HCT116 (cell line): ENCODE results near the gene RAB36. TPM values are rescaled to one million over a fixed set of nuclear protein-coding genes. Genes with fewer than 3 reads are reported as not detected.

ENCODE experiments used
- ATAC-seq: fragments of 200-7000 bp; cut with Tn5 transposase; 2 replicates; pipeline ENCODE4 v1.9.1; 2020; ENCODE audit warnings: mild to moderate bottlenecking, moderate library complexity
- BruUV-seq: library from RNA; stranded (reverse); fragments of 400-500 nt; replicated peaks from 2 replicates; lab custom pipeline; 2021; lab: Mats Ljungman, UMichigan
- CTCF ChIA-PET: fragments of 300-600 bp; sonication (Branson Sonifier 250); formaldehyde crosslinking; loops from one replicate; lab custom pipeline; 2021; ENCODE audit warnings: antibody characterized with exemption; lab: Charles Lee
- POLR2A ChIA-PET: fragments of 300-600, 350-600 bp; sonication (Branson Sonifier 250); formaldehyde crosslinking; loops from one replicate; lab custom pipeline; 2021; ENCODE audit warnings: antibody characterized with exemption; lab: Charles Lee
- RAD21 ChIA-PET, 2 experiments: fragments of 300-600 bp; sonication (Branson Sonifier 250); formaldehyde crosslinking; loops; one replicate each; lab custom pipeline; 2023; ENCODE audit warnings: low total read pairs in 2 of 2; ENCODE audit not compliant: uncharacterized antibody in 2 of 2, unreplicated experiment in 2 of 2, low non-redundant PET in 1 of 2; lab: Charles Lee
- DNase-seq: peaks from one replicate; pipeline ENCODE4 v3.0.0-alpha.2; 2010; ENCODE audit warnings: low read depth, low spot score
- H2AFZ ChIP-seq: fragments of 200-600 bp; shearing (Covaris generic), sonication (generic); 2 replicates; pipeline ENCODE4 v1.6.1; 2017; ENCODE audit warnings: low read depth, mixed run types, mixed read lengths, antibody characterized with exemption, low read length; ENCODE audit not compliant: poor library complexity, severe bottlenecking
- H3K27ac ChIP-seq: 2 replicates; pipeline ENCODE4 v1.5.1; 2012; ENCODE audit warnings: low read depth, low read length
- H3K27me3 ChIP-seq: fragments of 200-600 bp; sonication (generic); 2 replicates; pipeline ENCODE4 v1.6.1; 2016; ENCODE audit warnings: mixed run types, low read length, mixed read lengths; ENCODE audit not compliant: insufficient read depth
- H3K36me3 ChIP-seq, 2 experiments: fragments of 200-500 bp in 1 of 2; fragments of 200-600 bp in 1 of 2; sonication (Bioruptor generic) in 1 of 2; sonication (generic) in 1 of 2; 2 replicates each; pipeline versions ENCODE4 v1.5.1 to v1.6.1; 2014 to 2016; ENCODE audit warnings: low read length in 2 of 2, inconsistent platforms in 1 of 2, mixed read lengths in 1 of 2, mixed run types in 1 of 2; ENCODE audit not compliant: insufficient read depth in 2 of 2, control insufficient read depth in 1 of 2
- H3K4me1 ChIP-seq, 2 experiments: fragments of 200-600 bp in 1 of 2; sonication (generic) in 1 of 2; 2 replicates each; pipeline versions ENCODE4 v1.5.1 to v1.6.1; 2012 to 2017; ENCODE audit warnings: low read length in 2 of 2, inconsistent platforms in 1 of 2, mild to moderate bottlenecking in 1 of 2, mixed read lengths in 1 of 2, mixed run types in 1 of 2, moderate library complexity in 1 of 2; ENCODE audit not compliant: insufficient read depth in 2 of 2, control insufficient read depth in 1 of 2
- H3K4me2 ChIP-seq: fragments of 200-600 bp; sonication (generic); 2 replicates; pipeline ENCODE4 v1.6.1; 2017; ENCODE audit warnings: mixed run types, low read length, mixed read lengths
- H3K4me3 ChIP-seq, 2 experiments: fragments of 200-600 bp in 1 of 2; sonication (generic) in 1 of 2; replicated peaks in 1 of 2; 2 replicates each; pipeline ENCODE4 v1.5.1; 2011 to 2016; ENCODE audit warnings: low read length in 2 of 2, control low read depth in 1 of 2, low read depth in 1 of 2, mild to moderate bottlenecking in 1 of 2, mixed read lengths in 1 of 2, mixed run types in 1 of 2
- H3K79me2 ChIP-seq: fragments of 200-600 bp; sonication (generic); 2 replicates; pipeline ENCODE4 v1.6.1; 2017; ENCODE audit warnings: mild to moderate bottlenecking, mixed run types, low read length, moderate library complexity, mixed read lengths; ENCODE audit not compliant: insufficient read depth
- H3K9ac ChIP-seq: fragments of 200-600 bp; sonication (generic); 2 replicates; pipeline ENCODE4 v1.6.1; 2016; ENCODE audit warnings: low read length, mixed read lengths
- H3K9me2 ChIP-seq: fragments of 200-600 bp; sonication (generic), shearing (Covaris generic); 2 replicates; pipeline ENCODE4 v1.6.1; 2017; ENCODE audit warnings: mixed run types, mild to moderate bottlenecking, moderate library complexity; ENCODE audit not compliant: insufficient read depth
- H3K9me3 ChIP-seq, 2 experiments: fragments of 200-500 bp in 1 of 2; fragments of 200-600 bp in 1 of 2; sonication (Bioruptor generic) in 1 of 2; sonication (generic) in 1 of 2; 2 replicates each; pipeline ENCODE4 v1.6.1; 2014 to 2017; ENCODE audit warnings: low read length in 2 of 2, mixed read lengths in 2 of 2, inconsistent platforms in 1 of 2, low read depth in 1 of 2, mild to moderate bottlenecking in 1 of 2, mixed run types in 1 of 2, moderate library complexity in 1 of 2; ENCODE audit not compliant: control insufficient read depth in 1 of 2, insufficient read depth in 1 of 2
- H4K20me1 ChIP-seq: fragments of 200-600 bp; sonication (generic), shearing (Covaris generic); 2 replicates; pipeline ENCODE4 v1.6.1; 2017; ENCODE audit warnings: mixed run types, mild to moderate bottlenecking, moderate library complexity; ENCODE audit not compliant: insufficient read depth
- CBX3 ChIP-seq: IDR thresholded peaks from 2 replicates; pipeline ENCODE4 v1.6.1; 2012; ENCODE audit warnings: low read depth
- CEBPB ChIP-seq: IDR thresholded peaks from 2 replicates; pipeline ENCODE4 v1.6.1; 2012; ENCODE audit warnings: low read depth
- EGR1 ChIP-seq: IDR thresholded peaks from 2 replicates; pipeline ENCODE4 v1.6.1; 2012; ENCODE audit warnings: low read depth
- EZH2 ChIP-seq: fragments of 200-600 bp; sonication (generic); IDR thresholded peaks from 2 replicates; pipeline ENCODE4 v1.6.1; 2017; ENCODE audit warnings: antibody characterized with exemption, mixed run types
- FOSL1 ChIP-seq: IDR thresholded peaks from 2 replicates; pipeline ENCODE4 v1.6.1; 2012; ENCODE audit warnings: low read depth
- JUND ChIP-seq: IDR thresholded peaks from 2 replicates; pipeline ENCODE4 v1.6.1; 2012
- POLR2A ChIP-seq: IDR thresholded peaks from 2 replicates; pipeline ENCODE4 v1.7.0; 2011; ENCODE audit warnings: borderline replicate concordance; ENCODE audit not compliant: insufficient read depth, insufficient read length; ENCODE audit errors: extremely low read depth
- POLR2AphosphoS5 ChIP-seq: IDR thresholded peaks from 2 replicates; pipeline ENCODE4 v1.6.1; 2011; ENCODE audit warnings: mild to moderate bottlenecking, low read depth, low read length, moderate library complexity
- RAD21 ChIP-seq: IDR thresholded peaks from 2 replicates; pipeline ENCODE4 v1.6.1; 2012; ENCODE audit warnings: low read depth, mild to moderate bottlenecking
- SIN3A ChIP-seq: IDR thresholded peaks from 2 replicates; pipeline ENCODE4 v1.6.1; 2012; ENCODE audit warnings: low read depth
- YY1 ChIP-seq: IDR thresholded peaks from 2 replicates; pipeline ENCODE4 v1.6.1; 2011; ENCODE audit warnings: low read length, low read depth, moderate library complexity, mild to moderate bottlenecking; ENCODE audit not compliant: insufficient replicate concordance; ENCODE audit errors: extremely low read depth
- ZFX ChIP-seq: fragments of 450-650 bp; IDR thresholded peaks from 2 replicates; pipeline ENCODE4 v1.6.1; 2017
- ZNF274 ChIP-seq: fragments of 200-500 bp; sonication (Bioruptor generic); IDR thresholded peaks from 2 replicates; pipeline ENCODE4 v1.6.1; 2014; ENCODE audit warnings: mild to moderate bottlenecking, low read depth, low read length, inconsistent platforms
- intact Hi-C: fragments of 100-400 bp; cut with micrococcal nuclease; formaldehyde crosslinking; loops from 2 replicates; pipeline ENCODE4 v1.10.0; 2022
- total RNA-seq: library from RNA; stranded (reverse); gene quantifications from one replicate; pipeline ENCODE4 v1.2.1, GENCODE V29; 2021; ENCODE audit not compliant: unreplicated experiment
- TF ChIP-seq, protein P1 (sequence below): IDR thresholded peaks from 2 replicates; pipeline ENCODE4 v1.6.1; 2011; ENCODE audit warnings: mild to moderate bottlenecking, low read length, moderate library complexity; ENCODE audit not compliant: insufficient replicate concordance; ENCODE audit errors: extremely low read depth
- TF ChIP-seq, protein P2 (sequence below): IDR thresholded peaks from 2 replicates; pipeline ENCODE4 v1.6.1; 2012
- TF ChIP-seq, protein P3 (sequence below), 3 experiments: fragments of 200-600 bp in 1 of 3; sonication (generic) in 1 of 3; IDR thresholded peaks in 2 of 3; conservative IDR thresholded peaks in 1 of 3; 2 replicates each; pipeline ENCODE4 v1.5.1; 2012 to 2017; ENCODE audit warnings: low read depth in 2 of 3, low read length in 2 of 3, antibody characterized with exemption in 1 of 3, borderline replicate concordance in 1 of 3, control low read depth in 1 of 3, mild to moderate bottlenecking in 1 of 3, mixed read lengths in 1 of 3, mixed run types in 1 of 3, moderate library complexity in 1 of 3; ENCODE audit not compliant: insufficient read depth in 1 of 3
- TF ChIP-seq, protein P4 (sequence below): IDR thresholded peaks from 2 replicates; pipeline ENCODE4 v1.6.1; 2012; ENCODE audit warnings: low read depth
- TF ChIP-seq, protein P5 (sequence below): IDR thresholded peaks from 2 replicates; pipeline ENCODE4 v1.6.1; 2012

The RAB36 gene
- total RNA-seq, 1 experiment from 2014 or later, result 6.1 TPM

DNA sequence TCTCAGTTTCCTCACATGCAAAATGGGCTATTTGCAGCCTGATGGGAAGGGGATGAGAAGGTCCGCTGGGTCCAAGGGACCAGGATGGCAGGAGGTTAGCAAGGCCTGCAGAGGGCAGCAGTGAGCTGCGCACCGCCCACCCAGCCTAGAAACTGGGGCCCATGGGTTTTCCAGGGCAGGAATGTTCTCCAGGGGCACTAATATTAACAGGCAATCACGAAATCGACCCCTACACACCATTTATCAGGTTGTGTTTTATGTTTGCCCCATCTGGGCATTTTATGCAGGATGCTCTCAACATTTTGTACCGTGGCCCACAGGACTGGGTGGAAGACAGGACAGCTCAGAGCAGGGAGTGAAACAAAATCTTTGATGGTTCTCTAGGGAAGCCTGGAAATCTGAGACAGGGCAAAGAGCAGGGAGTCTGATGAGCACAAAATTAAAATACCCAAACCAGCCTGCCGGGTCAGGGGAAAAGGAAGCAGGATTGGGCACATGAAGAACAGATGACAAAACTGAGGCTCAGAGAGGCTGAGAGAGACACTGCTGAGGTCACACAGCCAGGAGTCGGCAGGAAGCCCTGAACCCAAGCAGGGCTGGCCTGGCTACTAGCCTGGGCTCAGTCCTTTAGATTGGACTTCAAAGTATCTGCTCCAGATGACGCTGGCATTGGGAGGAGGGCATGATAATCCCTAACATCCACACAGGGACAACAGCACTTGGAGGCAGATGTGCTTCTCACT is 33.4 kb downstream of the RAB36 start:
- ATAC-seq, result peak; percentile 50
- peak; percentile 27 for DNase-seq
- Histone ChIP-seq H3K9me3 (peaks cover 14 to 18% of the 10 kb centered on the region in 2 experiments; a peak in 2 of 4 replicates), H3K9me2 (no peaks in the 10 kb centered on the region), H3K4me3 (no peak overlapping the region), H3K4me1 (peaks cover 31 to 46% of the 10 kb centered on the region in 2 experiments), H3K27ac (no peak overlapping the region), H3K79me2 (peaks cover 25% of the 10 kb centered on the region), H2AFZ (no peak overlapping the region), H3K27me3 (no peaks in the 10 kb centered on the region), H4K20me1 (no peaks in the 10 kb centered on the region), H3K4me2 (no peak overlapping the region; the same call in 1 of the 2 replicates), H3K36me3 (peaks cover 0 to 4% of the 10 kb centered on the region in 2 experiments; a peak in 1 of 4 replicates), H3K9ac (no peak overlapping the region)
- BruUV-seq, result TSS peak; percentile 35
- POLR2A ChIA-PET, result no interaction called here
- RAD21 ChIA-PET, result interaction anchor here in 1 of 2 experiments (0.8 to 1.6 kb wide), 2 partner anchors 104 to 207 kb away, joined by 3 to 9 read pairs; no protein-coding TSS in a partner anchor
- no peak for TF ChIP-seq FOSL1
- no peak for TF ChIP-seq ZNF274
- no peak; the same call in 1 of the 2 replicates for TF ChIP-seq EGR1
- TF ChIP-seq, protein P1, sequence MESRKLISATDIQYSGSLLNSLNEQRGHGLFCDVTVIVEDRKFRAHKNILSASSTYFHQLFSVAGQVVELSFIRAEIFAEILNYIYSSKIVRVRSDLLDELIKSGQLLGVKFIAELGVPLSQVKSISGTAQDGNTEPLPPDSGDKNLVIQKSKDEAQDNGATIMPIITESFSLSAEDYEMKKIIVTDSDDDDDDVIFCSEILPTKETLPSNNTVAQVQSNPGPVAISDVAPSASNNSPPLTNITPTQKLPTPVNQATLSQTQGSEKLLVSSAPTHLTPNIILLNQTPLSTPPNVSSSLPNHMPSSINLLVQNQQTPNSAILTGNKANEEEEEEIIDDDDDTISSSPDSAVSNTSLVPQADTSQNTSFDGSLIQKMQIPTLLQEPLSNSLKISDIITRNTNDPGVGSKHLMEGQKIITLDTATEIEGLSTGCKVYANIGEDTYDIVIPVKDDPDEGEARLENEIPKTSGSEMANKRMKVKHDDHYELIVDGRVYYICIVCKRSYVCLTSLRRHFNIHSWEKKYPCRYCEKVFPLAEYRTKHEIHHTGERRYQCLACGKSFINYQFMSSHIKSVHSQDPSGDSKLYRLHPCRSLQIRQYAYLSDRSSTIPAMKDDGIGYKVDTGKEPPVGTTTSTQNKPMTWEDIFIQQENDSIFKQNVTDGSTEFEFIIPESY, result no peak
- no peak for TF ChIP-seq EZH2
- TF ChIP-seq, protein P2, sequence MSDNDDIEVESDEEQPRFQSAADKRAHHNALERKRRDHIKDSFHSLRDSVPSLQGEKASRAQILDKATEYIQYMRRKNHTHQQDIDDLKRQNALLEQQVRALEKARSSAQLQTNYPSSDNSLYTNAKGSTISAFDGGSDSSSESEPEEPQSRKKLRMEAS, result no peak
- no peak for TF ChIP-seq CBX3
- TF ChIP-seq, protein P3, sequence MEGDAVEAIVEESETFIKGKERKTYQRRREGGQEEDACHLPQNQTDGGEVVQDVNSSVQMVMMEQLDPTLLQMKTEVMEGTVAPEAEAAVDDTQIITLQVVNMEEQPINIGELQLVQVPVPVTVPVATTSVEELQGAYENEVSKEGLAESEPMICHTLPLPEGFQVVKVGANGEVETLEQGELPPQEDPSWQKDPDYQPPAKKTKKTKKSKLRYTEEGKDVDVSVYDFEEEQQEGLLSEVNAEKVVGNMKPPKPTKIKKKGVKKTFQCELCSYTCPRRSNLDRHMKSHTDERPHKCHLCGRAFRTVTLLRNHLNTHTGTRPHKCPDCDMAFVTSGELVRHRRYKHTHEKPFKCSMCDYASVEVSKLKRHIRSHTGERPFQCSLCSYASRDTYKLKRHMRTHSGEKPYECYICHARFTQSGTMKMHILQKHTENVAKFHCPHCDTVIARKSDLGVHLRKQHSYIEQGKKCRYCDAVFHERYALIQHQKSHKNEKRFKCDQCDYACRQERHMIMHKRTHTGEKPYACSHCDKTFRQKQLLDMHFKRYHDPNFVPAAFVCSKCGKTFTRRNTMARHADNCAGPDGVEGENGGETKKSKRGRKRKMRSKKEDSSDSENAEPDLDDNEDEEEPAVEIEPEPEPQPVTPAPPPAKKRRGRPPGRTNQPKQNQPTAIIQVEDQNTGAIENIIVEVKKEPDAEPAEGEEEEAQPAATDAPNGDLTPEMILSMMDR (IDR thresholded peaks at IDR 0.05 in 2 of 3, conservative IDR thresholded peaks at IDR 0.05 in 1 of 3; ENCODE audit: borderline replicate concordance in 1 of 3, insufficient read depth in 1 of 3, low read depth in 2 of 3, low read length in 2 of 3), result peak; percentile 82 to 98 (median 93)
- TF ChIP-seq, protein P4, sequence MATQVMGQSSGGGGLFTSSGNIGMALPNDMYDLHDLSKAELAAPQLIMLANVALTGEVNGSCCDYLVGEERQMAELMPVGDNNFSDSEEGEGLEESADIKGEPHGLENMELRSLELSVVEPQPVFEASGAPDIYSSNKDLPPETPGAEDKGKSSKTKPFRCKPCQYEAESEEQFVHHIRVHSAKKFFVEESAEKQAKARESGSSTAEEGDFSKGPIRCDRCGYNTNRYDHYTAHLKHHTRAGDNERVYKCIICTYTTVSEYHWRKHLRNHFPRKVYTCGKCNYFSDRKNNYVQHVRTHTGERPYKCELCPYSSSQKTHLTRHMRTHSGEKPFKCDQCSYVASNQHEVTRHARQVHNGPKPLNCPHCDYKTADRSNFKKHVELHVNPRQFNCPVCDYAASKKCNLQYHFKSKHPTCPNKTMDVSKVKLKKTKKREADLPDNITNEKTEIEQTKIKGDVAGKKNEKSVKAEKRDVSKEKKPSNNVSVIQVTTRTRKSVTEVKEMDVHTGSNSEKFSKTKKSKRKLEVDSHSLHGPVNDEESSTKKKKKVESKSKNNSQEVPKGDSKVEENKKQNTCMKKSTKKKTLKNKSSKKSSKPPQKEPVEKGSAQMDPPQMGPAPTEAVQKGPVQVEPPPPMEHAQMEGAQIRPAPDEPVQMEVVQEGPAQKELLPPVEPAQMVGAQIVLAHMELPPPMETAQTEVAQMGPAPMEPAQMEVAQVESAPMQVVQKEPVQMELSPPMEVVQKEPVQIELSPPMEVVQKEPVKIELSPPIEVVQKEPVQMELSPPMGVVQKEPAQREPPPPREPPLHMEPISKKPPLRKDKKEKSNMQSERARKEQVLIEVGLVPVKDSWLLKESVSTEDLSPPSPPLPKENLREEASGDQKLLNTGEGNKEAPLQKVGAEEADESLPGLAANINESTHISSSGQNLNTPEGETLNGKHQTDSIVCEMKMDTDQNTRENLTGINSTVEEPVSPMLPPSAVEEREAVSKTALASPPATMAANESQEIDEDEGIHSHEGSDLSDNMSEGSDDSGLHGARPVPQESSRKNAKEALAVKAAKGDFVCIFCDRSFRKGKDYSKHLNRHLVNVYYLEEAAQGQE, result no peak
- no peak for TF ChIP-seq POLR2AphosphoS5
- TF ChIP-seq ZFX, result no peak
- no peak for TF ChIP-seq POLR2A
- no peak for TF ChIP-seq SIN3A
- no peak for TF ChIP-seq YY1
- no peak for TF ChIP-seq CEBPB
- TF ChIP-seq, protein P5, sequence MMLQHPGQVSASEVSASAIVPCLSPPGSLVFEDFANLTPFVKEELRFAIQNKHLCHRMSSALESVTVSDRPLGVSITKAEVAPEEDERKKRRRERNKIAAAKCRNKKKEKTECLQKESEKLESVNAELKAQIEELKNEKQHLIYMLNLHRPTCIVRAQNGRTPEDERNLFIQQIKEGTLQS, result no peak
- no peak for TF ChIP-seq JUND
- peak; percentile 88 for TF ChIP-seq RAD21
- CTCF ChIA-PET, result interaction anchor here (0.7 to 4.3 kb wide), 8 partner anchors 10 to 207 kb away, joined by 3 to 59 read pairs (median 3); partner anchors contain the start of gene RAB36
- intact Hi-C loops, result loop anchor here (1.0 to 5.0 kb wide), 2 partner anchors 104 to 209 kb away; no protein-coding TSS in a partner anchor
